Natural killer cell (primary cell): ENCODE data around the gene CAMK1G. TPM values are rescaled to one million over a fixed set of nuclear protein-coding genes. Genes with fewer than 3 reads are reported as not detected.

Experiments
- ATAC-seq, 3 donors: fragments of 150-1000 bp in 2 of 3; fragments of 200-7000 bp in 1 of 3; cut with Tn5 transposase; 1 replicate in 1 of 3; 2 replicates in 2 of 3; pipeline ENCODE4 v1.10.0; 2021; ENCODE audit warnings: mild to moderate bottlenecking in 2 of 3, moderate library complexity in 2 of 3
- DNase-seq, 2 donors: peaks; one replicate each; pipeline versions ENCODE4 v3.0.0 to v3.0.0-alpha.2; 2013 to 2021; ENCODE audit warnings: mixed read lengths in 1 of 2
- H3K27ac ChIP-seq: one replicate; pipeline ENCODE4 v1.5.1; 2013; ENCODE audit warnings: mild to moderate bottlenecking, low read length
- H3K27me3 ChIP-seq: one replicate; pipeline ENCODE4 v1.6.1; 2013; ENCODE audit warnings: low read length; ENCODE audit not compliant: control insufficient read depth, insufficient read depth
- H3K36me3 ChIP-seq: one replicate; pipeline ENCODE4 v1.6.1; 2013; ENCODE audit warnings: low read length; ENCODE audit not compliant: control insufficient read depth, insufficient read depth
- H3K4me1 ChIP-seq: one replicate; pipeline ENCODE4 v1.6.1; 2013; ENCODE audit warnings: low read length; ENCODE audit not compliant: control insufficient read depth, insufficient read depth
- H3K4me3 ChIP-seq: one replicate; pipeline ENCODE4 v1.5.1; 2013; ENCODE audit warnings: low read length
- H3K9me3 ChIP-seq: one replicate; pipeline ENCODE4 v1.6.1; 2013; ENCODE audit warnings: low read length; ENCODE audit not compliant: control insufficient read depth, insufficient read depth
- H3K27ac Mint-ChIP-seq, 2 donors: one replicate each; pipeline ENCODE4 v1.8.0; 2022; ENCODE audit warnings: mild to moderate bottlenecking in 2 of 2, mixed read lengths in 2 of 2, moderate library complexity in 1 of 2
- H3K27me3 Mint-ChIP-seq, 2 donors: one replicate each; pipeline ENCODE4 v1.8.0; 2022; ENCODE audit warnings: low read depth in 2 of 2, mixed read lengths in 2 of 2
- H3K36me3 Mint-ChIP-seq: one replicate; pipeline ENCODE4 v1.8.0; 2022; ENCODE audit warnings: mixed read lengths
- H3K4me1 Mint-ChIP-seq, 2 donors: one replicate each; pipeline ENCODE4 v1.8.0; 2022; ENCODE audit warnings: mixed read lengths in 2 of 2
- H3K4me3 Mint-ChIP-seq: one replicate; pipeline ENCODE4 v1.8.0; 2022; ENCODE audit warnings: mild to moderate bottlenecking, moderate library complexity, mixed read lengths
- H3K9me3 Mint-ChIP-seq, 2 donors: one replicate each; pipeline ENCODE4 v1.8.0; 2022; ENCODE audit warnings: mixed read lengths in 2 of 2
- CTCF ChIP-seq: fragments of 200-600 bp; IDR thresholded peaks from one replicate; pipeline ENCODE4 v1.8.0; 2022; ENCODE audit warnings: antibody characterized with exemption
- WGBS: methylation state at CpG from one replicate; pipeline ENCODE4 v1.1.7; 2013; ENCODE audit warnings: missing lambda C conversion rate; ENCODE audit not compliant: insufficient coverage; 5-methylcytosine and 5-hydroxymethylcytosine counted together
- intact Hi-C: fragments of 100-400 bp; cut with micrococcal nuclease; formaldehyde crosslinking; loops from one replicate; pipeline ENCODE4 v1.14.2; 2022
- total RNA-seq, 4 donors: library from RNA; stranded (reverse); fragments of 120-200 nt in 1 of 4; gene quantifications; one replicate each; pipeline versions ENCODE4 v1.2.3 to v1.2.4, GENCODE V29; 2013 to 2022

The CAMK1G gene
- total RNA-seq, 3 donors from 2014 or later (not counting 1 experiment from before 2014, with no cell fraction given): not detected

- H3K36me3 ChIP-seq: no peaks in the 10 kb centered on the region
- H3K4me1 ChIP-seq: no peaks in the 10 kb centered on the region
- no peak for DNase-seq
- peaks cover 36 to 44% of the 10 kb centered on the region in 2 donors for H3K27me3 Mint-ChIP-seq
- H3K4me1 Mint-ChIP-seq: no peaks in the 10 kb centered on the region
- H3K27ac ChIP-seq: no peak overlapping the region
- no peak overlapping the region for H3K4me3 Mint-ChIP-seq
- no peak overlapping the region for H3K4me3 ChIP-seq
- intact Hi-C loops: no loop called here
- no peaks in the 10 kb centered on the region for H3K36me3 Mint-ChIP-seq
- ATAC-seq: no peak
- TF ChIP-seq CTCF: no peak
- no peak overlapping the region for H3K27ac Mint-ChIP-seq
- WGBS: 82% methylated on average over 10 of the region's 10 CpGs
- peaks cover 2% of the 10 kb centered on the region for H3K27me3 ChIP-seq
- H3K9me3 ChIP-seq: no peaks in the 10 kb centered on the region
- no peaks in the 10 kb centered on the region for H3K9me3 Mint-ChIP-seq
Observed at GRCh38 chr1:209595599-209596285, 12.2 kb downstream of the CAMK1G start.

GRCh38 chr1:209597499-209597898 lies 14.0 kb downstream of the CAMK1G start:
- TF ChIP-seq CTCF: no peak
- WGBS: 69% methylated on average over 2 of the region's 2 CpGs
- peaks cover 41 to 50% of the 10 kb centered on the region in 2 donors for H3K27me3 Mint-ChIP-seq
- Histone ChIP-seq H3K9me3 (no peaks in the 10 kb centered on the region), H3K4me1 (no peaks in the 10 kb centered on the region), H3K27me3 (peaks cover 2% of the 10 kb centered on the region), H3K4me3 (no peak overlapping the region), H3K27ac (no peak overlapping the region), H3K36me3 (no peaks in the 10 kb centered on the region)
- DNase-seq (no peak), ATAC-seq (no peak)
- no peak overlapping the region for H3K4me3 Mint-ChIP-seq
- H3K36me3 Mint-ChIP-seq: no peaks in the 10 kb centered on the region
- intact Hi-C loops: no loop called here
- H3K27ac Mint-ChIP-seq: no peak overlapping the region
- no peaks in the 10 kb centered on the region for H3K9me3 Mint-ChIP-seq
- H3K4me1 Mint-ChIP-seq: no peaks in the 10 kb centered on the region

GRCh38 chr1:209598227-209598626 lies 14.7 kb downstream of the CAMK1G start:
- DNase-seq: no peak
- H3K36me3 Mint-ChIP-seq: no peaks in the 10 kb centered on the region
- Histone ChIP-seq H3K4me3 (no peak overlapping the region), H3K4me1 (no peaks in the 10 kb centered on the region), H3K27ac (no peak overlapping the region), H3K27me3 (peaks cover 2% of the 10 kb centered on the region), H3K36me3 (no peaks in the 10 kb centered on the region), H3K9me3 (no peaks in the 10 kb centered on the region)
- no peak for TF ChIP-seq CTCF
- no peak overlapping the region for H3K27ac Mint-ChIP-seq
- 67% methylated on average over 1 of the region's 1 CpG for WGBS
- intact Hi-C loops: no loop called here
- no peaks in the 10 kb centered on the region for H3K4me1 Mint-ChIP-seq
- no peaks in the 10 kb centered on the region for H3K9me3 Mint-ChIP-seq
- no peak for ATAC-seq
- no peak overlapping the region for H3K4me3 Mint-ChIP-seq
- H3K27me3 Mint-ChIP-seq: peaks cover 41 to 50% of the 10 kb centered on the region in 2 donors

- Mint-ChIP-seq H3K9me3 (no peaks in the 10 kb centered on the region), H3K4me1 (peaks cover 0 to 5% of the 10 kb centered on the region in 2 donors), H3K27ac (no peak overlapping the region), H3K27me3 (peaks cover 30 to 40% of the 10 kb centered on the region in 2 donors), H3K4me3 (no peak overlapping the region), H3K36me3 (no peaks in the 10 kb centered on the region)
- no peaks in the 10 kb centered on the region for H3K4me1 ChIP-seq
- H3K9me3 ChIP-seq: no peaks in the 10 kb centered on the region
- H3K4me3 ChIP-seq: no peak overlapping the region
- no peak overlapping the region for H3K27ac ChIP-seq
- H3K27me3 ChIP-seq: peaks cover 2% of the 10 kb centered on the region
- intact Hi-C loops: no loop called here
- no peak for TF ChIP-seq CTCF
- no peaks in the 10 kb centered on the region for H3K36me3 ChIP-seq
- ATAC-seq: no peak
- no peak for DNase-seq
- WGBS: 100% methylated on average over 1 of the region's 1 CpG
Observed at GRCh38 chr1:209600541-209600940, 17.0 kb downstream of the CAMK1G start.
